HG03378 (cell line): ENCODE data around the gene GOLGA8S.
"Not testable (repeated sequence)": the region's sequence is repeated elsewhere in the genome, so short reads cannot be mapped to it uniquely, and the experiment has no call there.

ENCODE experiments used
- ATAC-seq: cut with Tn5 transposase; IDR thresholded peaks from one replicate; pipeline ENCODE4 v1.9.1; 2021; ENCODE audit warnings: mild to moderate bottlenecking, moderate library complexity; ENCODE audit not compliant: unreplicated experiment

The GOLGA8S gene

GRCh38 chr15:23354448-23354847, at the start of gene GOLGA8S:
Gene GOLGA8S, plus strand, starts transcription at chr15:23354748. Its CDS starts 62 bp downstream, at chr15:23354810.
- ATAC-seq = not testable (repeated sequence)

- not testable (repeated sequence) for ATAC-seq
Measured at GRCh38 chr15:23304805-23305204, 49.7 kb upstream of the GOLGA8S start.

- ATAC-seq = not testable (repeated sequence)
Measured at GRCh38 chr15:23305921-23306320, 48.6 kb upstream of the GOLGA8S start.

- ATAC-seq = not testable (repeated sequence)
Measured at GRCh38 chr15:23311233-23311632, 43.3 kb upstream of the GOLGA8S start.

GRCh38 chr15:23334096-23334495, 20.5 kb upstream of the GOLGA8S start, which contains the start of gene GOLGA6L26:
Gene GOLGA6L26, minus strand, starts transcription at chr15:23334196. Its CDS starts 61 bp downstream, at chr15:23334135.
- not testable (repeated sequence) for ATAC-seq

- ATAC-seq = not testable (repeated sequence)
Measured at GRCh38 chr15:23362622-23363021, 8.1 kb downstream of the GOLGA8S start.

GRCh38 chr15:23364261-23364660, 9.7 kb downstream of the GOLGA8S start:
- not testable (repeated sequence) for ATAC-seq

- no peak for ATAC-seq
Measured at GRCh38 chr15:23370578-23370977, 16.0 kb downstream of the GOLGA8S start.

GRCh38 chr15:23371134-23371533, 16.6 kb downstream of the GOLGA8S start:
- ATAC-seq = not testable (repeated sequence)

- ATAC-seq = not testable (repeated sequence)
Measured at GRCh38 chr15:23371868-23372267, 17.3 kb downstream of the GOLGA8S start.

GRCh38 chr15:23372284-23372683, 17.7 kb downstream of the GOLGA8S start:
- ATAC-seq = no peak

GRCh38 chr15:23372891-23373600, 18.5 kb downstream of the GOLGA8S start:
- not testable (repeated sequence) for ATAC-seq

- not testable (repeated sequence) for ATAC-seq
Measured at GRCh38 chr15:23374226-23374625, 19.7 kb downstream of the GOLGA8S start.

GRCh38 chr15:23378946-23379345, 24.4 kb downstream of the GOLGA8S start:
- not testable (repeated sequence) for ATAC-seq

- ATAC-seq = not testable (repeated sequence)
Measured at GRCh38 chr15:23380700-23381099, 26.2 kb downstream of the GOLGA8S start.

- ATAC-seq = not testable (repeated sequence)
Measured at GRCh38 chr15:23381192-23381591, 26.6 kb downstream of the GOLGA8S start.

- no peak for ATAC-seq
Measured at GRCh38 chr15:23384371-23384770, 29.8 kb downstream of the GOLGA8S start.

- ATAC-seq = no peak
Measured at GRCh38 chr15:23385886-23386430, 31.4 kb downstream of the GOLGA8S start.

GRCh38 chr15:23387621-23388190, 33.2 kb downstream of the GOLGA8S start:
- ATAC-seq = no peak

GRCh38 chr15:23395030-23395692, 40.6 kb downstream of the GOLGA8S start:
- no peak for ATAC-seq

- no peak for ATAC-seq
Measured at GRCh38 chr15:23395832-23396231, 41.3 kb downstream of the GOLGA8S start.
